ENCODE results near the gene RICTOR.

Gene RICTOR

GRCh38 chr5:38941912-38942311 is 132.3 kb downstream of the RICTOR start:
- Histone ChIP-seq H3K79me2 (ENCODE audit: control insufficient read depth, insufficient read depth, low read length, unreplicated experiment) (no peaks in the 10 kb centered on the region), H3K27ac (ENCODE audit: low read depth, low read length) (no peak overlapping the region), H3K4me1 (ENCODE audit: control insufficient read depth, insufficient read depth, low read length, unreplicated experiment) (peaks cover 6% of the 10 kb centered on the region), H3K27me3 (ENCODE audit: insufficient read depth, low read length) (no peaks in the 10 kb centered on the region), H3K36me3 (ENCODE audit: insufficient read depth, low read length) (peaks cover 42% of the 10 kb centered on the region), H3K4me3 (ENCODE audit: low read depth, low read length) (no peak overlapping the region), H2AFZ (ENCODE audit: low read length, unreplicated experiment) (no peak overlapping the region)

- Histone ChIP-seq H3K4me3 (ENCODE audit: low read depth, low read length) (no peak overlapping the region), H3K36me3 (ENCODE audit: insufficient read depth, low read length) (peaks cover 43% of the 10 kb centered on the region), H3K4me1 (ENCODE audit: control insufficient read depth, insufficient read depth, low read length, unreplicated experiment) (peaks cover 6% of the 10 kb centered on the region), H2AFZ (ENCODE audit: low read length, unreplicated experiment) (no peak overlapping the region), H3K79me2 (ENCODE audit: control insufficient read depth, insufficient read depth, low read length, unreplicated experiment) (no peaks in the 10 kb centered on the region), H3K27me3 (ENCODE audit: insufficient read depth, low read length) (no peaks in the 10 kb centered on the region), H3K27ac (ENCODE audit: low read depth, low read length) (no peak overlapping the region)
Observed at GRCh38 chr5:38940230-38940858, 133.9 kb downstream of the RICTOR start.

GRCh38 chr5:38938973-38939372 is 135.2 kb downstream of the RICTOR start:
- Histone ChIP-seq H3K79me2 (ENCODE audit: control insufficient read depth, insufficient read depth, low read length, unreplicated experiment) (no peaks in the 10 kb centered on the region), H3K36me3 (ENCODE audit: insufficient read depth, low read length) (peaks cover 39% of the 10 kb centered on the region), H2AFZ (ENCODE audit: low read length, unreplicated experiment) (no peak overlapping the region), H3K27ac (ENCODE audit: low read depth, low read length) (no peak overlapping the region; the same call in 1 of the 2 replicates), H3K27me3 (ENCODE audit: insufficient read depth, low read length) (no peaks in the 10 kb centered on the region), H3K4me3 (ENCODE audit: low read depth, low read length) (no peak overlapping the region), H3K4me1 (ENCODE audit: control insufficient read depth, insufficient read depth, low read length, unreplicated experiment) (peaks cover 6% of the 10 kb centered on the region)

GRCh38 chr5:38938424-38938823 is 135.8 kb downstream of the RICTOR start:
- no peak overlapping the region; the same call in 1 of the 2 replicates for H3K27ac ChIP-seq (ENCODE audit: low read depth, low read length)
- no peaks in the 10 kb centered on the region for H3K79me2 ChIP-seq (ENCODE audit: control insufficient read depth, insufficient read depth, low read length, unreplicated experiment)
- peaks cover 6% of the 10 kb centered on the region for H3K4me1 ChIP-seq (ENCODE audit: control insufficient read depth, insufficient read depth, low read length, unreplicated experiment)
- no peak overlapping the region for H3K4me3 ChIP-seq (ENCODE audit: low read depth, low read length)
- H3K27me3 ChIP-seq (ENCODE audit: insufficient read depth, low read length) = no peaks in the 10 kb centered on the region
- no peak overlapping the region for H2AFZ ChIP-seq (ENCODE audit: low read length, unreplicated experiment)
- peaks cover 43% of the 10 kb centered on the region for H3K36me3 ChIP-seq (ENCODE audit: insufficient read depth, low read length)

- H3K79me2 ChIP-seq (ENCODE audit: control insufficient read depth, insufficient read depth, low read length, unreplicated experiment) = no peaks in the 10 kb centered on the region
- no peak overlapping the region for H3K4me3 ChIP-seq (ENCODE audit: low read depth, low read length)
- H3K4me1 ChIP-seq (ENCODE audit: control insufficient read depth, insufficient read depth, low read length, unreplicated experiment) = peaks cover 6% of the 10 kb centered on the region
- no peaks in the 10 kb centered on the region for H3K27me3 ChIP-seq (ENCODE audit: insufficient read depth, low read length)
- no peak overlapping the region for H2AFZ ChIP-seq (ENCODE audit: low read length, unreplicated experiment)
- no peak overlapping the region for H3K27ac ChIP-seq (ENCODE audit: low read depth, low read length)
- peaks cover 45% of the 10 kb centered on the region for H3K36me3 ChIP-seq (ENCODE audit: insufficient read depth, low read length)
Observed at GRCh38 chr5:38936269-38936668, 137.9 kb downstream of the RICTOR start.

GRCh38 chr5:38935437-38935836 is 138.8 kb downstream of the RICTOR start:
- Histone ChIP-seq H2AFZ (ENCODE audit: low read length, unreplicated experiment) (no peak overlapping the region), H3K79me2 (ENCODE audit: control insufficient read depth, insufficient read depth, low read length, unreplicated experiment) (no peaks in the 10 kb centered on the region), H3K4me3 (ENCODE audit: low read depth, low read length) (no peak overlapping the region), H3K4me1 (ENCODE audit: control insufficient read depth, insufficient read depth, low read length, unreplicated experiment) (peaks cover 6% of the 10 kb centered on the region), H3K36me3 (ENCODE audit: insufficient read depth, low read length) (peaks cover 50% of the 10 kb centered on the region), H3K27ac (ENCODE audit: low read depth, low read length) (no peak overlapping the region), H3K27me3 (ENCODE audit: insufficient read depth, low read length) (no peaks in the 10 kb centered on the region)

- Histone ChIP-seq H2AFZ (ENCODE audit: low read length, unreplicated experiment) (no peak overlapping the region), H3K4me3 (ENCODE audit: low read depth, low read length) (no peak overlapping the region), H3K27ac (ENCODE audit: low read depth, low read length) (no peak overlapping the region), H3K27me3 (ENCODE audit: insufficient read depth, low read length) (no peaks in the 10 kb centered on the region), H3K36me3 (ENCODE audit: insufficient read depth, low read length) (peaks cover 68% of the 10 kb centered on the region), H3K4me1 (ENCODE audit: control insufficient read depth, insufficient read depth, low read length, unreplicated experiment) (no peaks in the 10 kb centered on the region), H3K79me2 (ENCODE audit: control insufficient read depth, insufficient read depth, low read length, unreplicated experiment) (no peaks in the 10 kb centered on the region)
Observed at GRCh38 chr5:38932854-38933408, 141.3 kb downstream of the RICTOR start.

- Histone ChIP-seq H2AFZ (ENCODE audit: low read length, unreplicated experiment) (no peak overlapping the region), H3K4me1 (ENCODE audit: control insufficient read depth, insufficient read depth, low read length, unreplicated experiment) (peaks cover 3% of the 10 kb centered on the region), H3K36me3 (ENCODE audit: insufficient read depth, low read length) (peaks cover 72% of the 10 kb centered on the region), H3K79me2 (ENCODE audit: control insufficient read depth, insufficient read depth, low read length, unreplicated experiment) (no peaks in the 10 kb centered on the region), H3K4me3 (ENCODE audit: low read depth, low read length) (no peak overlapping the region), H3K27me3 (ENCODE audit: insufficient read depth, low read length) (no peaks in the 10 kb centered on the region), H3K27ac (ENCODE audit: low read depth, low read length) (no peak overlapping the region)
Observed at GRCh38 chr5:38931731-38932130, 142.5 kb downstream of the RICTOR start.

- Histone ChIP-seq H3K79me2 (ENCODE audit: control insufficient read depth, insufficient read depth, low read length, unreplicated experiment) (no peaks in the 10 kb centered on the region), H3K4me1 (ENCODE audit: control insufficient read depth, insufficient read depth, low read length, unreplicated experiment) (peaks cover 22% of the 10 kb centered on the region), H2AFZ (ENCODE audit: low read length, unreplicated experiment) (no peak overlapping the region), H3K4me3 (ENCODE audit: low read depth, low read length) (no peak overlapping the region), H3K27me3 (ENCODE audit: insufficient read depth, low read length) (no peaks in the 10 kb centered on the region), H3K27ac (ENCODE audit: low read depth, low read length) (no peak overlapping the region), H3K36me3 (ENCODE audit: insufficient read depth, low read length) (peaks cover 65% of the 10 kb centered on the region)
Observed at GRCh38 chr5:38929838-38930237, 144.4 kb downstream of the RICTOR start.

GRCh38 chr5:38927470-38927869 is 146.7 kb downstream of the RICTOR start:
- Histone ChIP-seq H3K27ac (ENCODE audit: low read depth, low read length) (no peak overlapping the region), H3K27me3 (ENCODE audit: insufficient read depth, low read length) (no peaks in the 10 kb centered on the region), H3K36me3 (ENCODE audit: insufficient read depth, low read length) (peaks cover 51% of the 10 kb centered on the region), H3K4me3 (ENCODE audit: low read depth, low read length) (no peak overlapping the region), H3K4me1 (ENCODE audit: control insufficient read depth, insufficient read depth, low read length, unreplicated experiment) (peaks cover 37% of the 10 kb centered on the region), H3K79me2 (ENCODE audit: control insufficient read depth, insufficient read depth, low read length, unreplicated experiment) (no peaks in the 10 kb centered on the region), H2AFZ (ENCODE audit: low read length, unreplicated experiment) (no peak overlapping the region)

GRCh38 chr5:38926121-38926520 is 148.1 kb downstream of the RICTOR start:
- Histone ChIP-seq H3K36me3 (ENCODE audit: insufficient read depth, low read length) (peaks cover 46% of the 10 kb centered on the region), H3K4me1 (ENCODE audit: control insufficient read depth, insufficient read depth, low read length, unreplicated experiment) (peaks cover 37% of the 10 kb centered on the region), H3K79me2 (ENCODE audit: control insufficient read depth, insufficient read depth, low read length, unreplicated experiment) (no peaks in the 10 kb centered on the region), H3K4me3 (ENCODE audit: low read depth, low read length) (no peak overlapping the region), H3K27ac (ENCODE audit: low read depth, low read length) (peak overlapping the region; percentile 80), H3K27me3 (ENCODE audit: insufficient read depth, low read length) (no peaks in the 10 kb centered on the region), H2AFZ (ENCODE audit: low read length, unreplicated experiment) (no peak overlapping the region)
